Right forelimb (tissue), 1 donor: Measurements from ENCODE around the gene HLA-DOA.

Source experiments
- DNase-seq: peaks from one replicate; pipeline ENCODE4 v3.0.0-alpha.2; 2018

The HLA-DOA gene

GRCh38 chr6:32977272-32977952 is 32.0 kb downstream of the HLA-DOA start:
- DNase-seq: no peak

- DNase-seq: no peak
These were observed 32.9 kb downstream of the HLA-DOA start for GRCh38 chr6:32976334-32977069.

- DNase-seq: no peak
These were observed 33.5 kb downstream of the HLA-DOA start for GRCh38 chr6:32975886-32976285.

GRCh38 chr6:32974541-32975308 is 34.7 kb downstream of the HLA-DOA start:
- no peak for DNase-seq

GRCh38 chr6:32974016-32974333 is 35.4 kb downstream of the HLA-DOA start:
- no peak for DNase-seq

- DNase-seq: no peak
These were observed 36.0 kb downstream of the HLA-DOA start for GRCh38 chr6:32973144-32974015.

- DNase-seq: peak; percentile 63
These were observed 36.8 kb downstream of the HLA-DOA start for GRCh38 chr6:32972353-32973143.

GRCh38 chr6:32971581-32972352 is 37.6 kb downstream of the HLA-DOA start:
- DNase-seq: peak; percentile 100

GRCh38 chr6:32971242-32971580 is 38.2 kb downstream of the HLA-DOA start:
- DNase-seq: no peak

GRCh38 chr6:32970413-32971241 is 38.8 kb downstream of the HLA-DOA start:
- peak; percentile 95 for DNase-seq

GRCh38 chr6:32969685-32970412 is 39.5 kb downstream of the HLA-DOA start:
- peak; percentile 91 for DNase-seq

GRCh38 chr6:32968867-32969684 is 40.3 kb downstream of the HLA-DOA start:
- no peak for DNase-seq

GRCh38 chr6:32968093-32968866 is 41.1 kb downstream of the HLA-DOA start, which contains the start of gene BRD2:
BRD2 (plus strand) TSS chr6:32968594; CDS start chr6:32972899, 4,305 bp downstream.
- DNase-seq: peak; percentile 99

- DNase-seq: no peak
These were observed 42.0 kb downstream of the HLA-DOA start for GRCh38 chr6:32967151-32968091.

- DNase-seq: no peak
These were observed 44.6 kb downstream of the HLA-DOA start for GRCh38 chr6:32964776-32965175.

GRCh38 chr6:32963866-32964265 is 45.5 kb downstream of the HLA-DOA start:
- DNase-seq: no peak
